Cardiac septum (tissue), 1 donor: ENCODE results near the gene ADAMTS18. TPM values are rescaled to one million over a fixed set of nuclear protein-coding genes. Genes with fewer than 3 reads are reported as not detected.

Source experiments
- DNase-seq: peaks from one replicate; pipeline ENCODE4 v3.0.0-alpha.2; 2020; ENCODE audit warnings: low spot score
- intact Hi-C: fragments of 100-400 bp; cut with DNase I; formaldehyde crosslinking; loops from one replicate; pipeline ENCODE4 v1.14.0; 2022
- total RNA-seq: library from RNA; stranded (reverse); fragmentation: NEBNext Ultra II Directional; extraction: Animal tissue kit (Norgen Biotek cat#: 25700); gene quantifications from one replicate; pipeline ENCODE4 v1.2.1, GENCODE V29; 2021
- donor health status: DM: no; HTN: no; CAD: no.

The ADAMTS18 gene
- total RNA-seq, 1 donor from 2014 or later: not detected

- DNase-seq: no peak
These were observed 35.8 kb downstream of the ADAMTS18 start for GRCh38 chr16:77399066-77399465.

GRCh38 chr16:77398495-77398894 is 36.3 kb downstream of the ADAMTS18 start:
- no peak for DNase-seq
- intact Hi-C loops: no loop called here

More at GRCh38 chr16:77399066-77399465, 35.8 kb downstream of the ADAMTS18 start:
- intact Hi-C loops: no loop called here

GRCh38 chr16:77396461-77396860 is 38.4 kb downstream of the ADAMTS18 start:
- DNase-seq: no peak
- intact Hi-C loops: no loop called here

- DNase-seq: no peak
- intact Hi-C loops: no loop called here
These were observed 40.1 kb downstream of the ADAMTS18 start for GRCh38 chr16:77394699-77395098.

- intact Hi-C loops: no loop called here
- no peak for DNase-seq
These were observed 40.9 kb downstream of the ADAMTS18 start for GRCh38 chr16:77393955-77394354.

- DNase-seq: no peak
- intact Hi-C loops: no loop called here
These were observed 47.0 kb downstream of the ADAMTS18 start for GRCh38 chr16:77387815-77388209.

GRCh38 chr16:77386831-77387814 is 47.7 kb downstream of the ADAMTS18 start:
- intact Hi-C loops: no loop called here
- DNase-seq: no peak

GRCh38 chr16:77385481-77385880 is 49.4 kb downstream of the ADAMTS18 start:
- no peak for DNase-seq
- intact Hi-C loops: no loop called here

- no peak for DNase-seq
- intact Hi-C loops: no loop called here
These were observed 51.1 kb downstream of the ADAMTS18 start for GRCh38 chr16:77383606-77384187.

- intact Hi-C loops: no loop called here
- no peak for DNase-seq
These were observed 58.5 kb downstream of the ADAMTS18 start for GRCh38 chr16:77376358-77376757.

GRCh38 chr16:77375396-77375795 is 59.4 kb downstream of the ADAMTS18 start:
- intact Hi-C loops: no loop called here
- no peak for DNase-seq

- intact Hi-C loops: no loop called here
- no peak for DNase-seq
These were observed 60.5 kb downstream of the ADAMTS18 start for GRCh38 chr16:77374384-77374783.

GRCh38 chr16:77373726-77374125 is 61.1 kb downstream of the ADAMTS18 start:
- no peak for DNase-seq
- intact Hi-C loops: no loop called here

GRCh38 chr16:77364770-77365169 is 70.1 kb downstream of the ADAMTS18 start:
- intact Hi-C loops: no loop called here
- no peak for DNase-seq

- intact Hi-C loops: no loop called here
- no peak for DNase-seq
These were observed 75.8 kb downstream of the ADAMTS18 start for GRCh38 chr16:77359065-77359502.

GRCh38 chr16:77353587-77354263 is 81.1 kb downstream of the ADAMTS18 start:
- no peak for DNase-seq
- intact Hi-C loops: no loop called here

- intact Hi-C loops: no loop called here
- no peak for DNase-seq
These were observed 90.5 kb downstream of the ADAMTS18 start for GRCh38 chr16:77344341-77344740.

- DNase-seq: no peak
- intact Hi-C loops: no loop called here
These were observed 98.2 kb downstream of the ADAMTS18 start for GRCh38 chr16:77336637-77337036.

- DNase-seq: no peak
- intact Hi-C loops: no loop called here
These were observed 99.1 kb downstream of the ADAMTS18 start for GRCh38 chr16:77335652-77336234.

- no peak for DNase-seq
- intact Hi-C loops: no loop called here
These were observed 102.0 kb downstream of the ADAMTS18 start for GRCh38 chr16:77332792-77333191.
